Smooth muscle cell (in vitro differentiated cells): ENCODE results near the gene FERMT2. TPM values are rescaled to one million over a fixed set of nuclear protein-coding genes. Genes with fewer than 3 reads are reported as not detected.

Experiments
- DNase-seq: peaks from one replicate; lab custom pipeline; 2025; ENCODE audit not compliant: unreplicated experiment; lab: John Stamatoyannopoulos, UW
- H2AFZ ChIP-seq: fragments of 200-600 bp; sonication (generic); 2 replicates; pipeline ENCODE4 v1.6.0; 2016; ENCODE audit warnings: antibody characterized with exemption, low read depth, mild to moderate bottlenecking
- H3F3A ChIP-seq: fragments of 200-600 bp; sonication (generic); 2 replicates; pipeline ENCODE4 v1.6.0; 2017; ENCODE audit warnings: antibody characterized with exemption, low read depth
- H3K27ac ChIP-seq: fragments of 200-600 bp; sonication (generic); 2 replicates; pipeline ENCODE4 v1.5.1; 2016; ENCODE audit warnings: low read depth, mild to moderate bottlenecking
- H3K27me3 ChIP-seq: fragments of 200-600 bp; sonication (generic); 2 replicates; pipeline ENCODE4 v1.6.1; 2016; ENCODE audit warnings: low read depth, mild to moderate bottlenecking
- H3K36me3 ChIP-seq: fragments of 200-600 bp; sonication (generic); 2 replicates; pipeline ENCODE4 v1.5.1; 2016; ENCODE audit warnings: low read depth
- H3K4me1 ChIP-seq: fragments of 200-600 bp; sonication (generic); 2 replicates; pipeline ENCODE4 v1.5.1; 2016; ENCODE audit warnings: low read depth
- H3K4me2 ChIP-seq: fragments of 200-600 bp; sonication (generic); 2 replicates; pipeline ENCODE4 v1.6.0; 2016; ENCODE audit warnings: mild to moderate bottlenecking
- H3K4me3 ChIP-seq: fragments of 200-600 bp; sonication (generic); 2 replicates; pipeline ENCODE4 v1.5.1; 2016; ENCODE audit warnings: mild to moderate bottlenecking
- H3K79me2 ChIP-seq: fragments of 200-600 bp; sonication (generic); 2 replicates; pipeline ENCODE4 v1.6.0; 2016; ENCODE audit warnings: low read depth, mild to moderate bottlenecking
- H3K9ac ChIP-seq: fragments of 200-600 bp; sonication (generic); 2 replicates; pipeline ENCODE4 v1.6.0; 2016; ENCODE audit warnings: low read depth
- H3K9me3 ChIP-seq: fragments of 200-600 bp; sonication (generic); replicated peaks from 2 replicates; pipeline ENCODE4 v1.5.1; 2016; ENCODE audit warnings: low read depth
- H4K20me1 ChIP-seq: fragments of 200-600 bp; sonication (generic); 2 replicates; pipeline ENCODE4 v1.6.0; 2016; ENCODE audit warnings: low read depth
- WGBS: methylation state at CpG from one replicate; pipeline ENCODE4 v1.1.7; 2016; ENCODE audit warnings: low lambda C conversion rate; 5-methylcytosine and 5-hydroxymethylcytosine counted together
- polyA plus RNA-seq: library from polyadenylated mRNA; unstranded; fragments of >200 nt; fragmentation: Nextera tagmentation; extraction: Ambion mirVana; gene quantifications from 2 replicates; pipeline ENCODE4 v1.2.1, GENCODE V29; 2016
- total RNA-seq: library from RNA; depleted of rRNA; stranded (reverse); fragments of >200 nt; gene quantifications from 2 replicates; pipeline ENCODE4 v1.2.3, GENCODE V29; 2014
- TF ChIP-seq, protein P1 (sequence below): fragments of 200-600 bp; sonication (generic); IDR thresholded peaks from 2 replicates; pipeline ENCODE4 v1.5.1; 2017; ENCODE audit warnings: borderline replicate concordance, mild to moderate bottlenecking, antibody characterized with exemption; ENCODE audit not compliant: insufficient read depth, poor library complexity, severe bottlenecking

The FERMT2 gene
- total and polyA plus RNA-seq, 2 experiments from 2014 or later, result 112 to 271 TPM

DNA sequence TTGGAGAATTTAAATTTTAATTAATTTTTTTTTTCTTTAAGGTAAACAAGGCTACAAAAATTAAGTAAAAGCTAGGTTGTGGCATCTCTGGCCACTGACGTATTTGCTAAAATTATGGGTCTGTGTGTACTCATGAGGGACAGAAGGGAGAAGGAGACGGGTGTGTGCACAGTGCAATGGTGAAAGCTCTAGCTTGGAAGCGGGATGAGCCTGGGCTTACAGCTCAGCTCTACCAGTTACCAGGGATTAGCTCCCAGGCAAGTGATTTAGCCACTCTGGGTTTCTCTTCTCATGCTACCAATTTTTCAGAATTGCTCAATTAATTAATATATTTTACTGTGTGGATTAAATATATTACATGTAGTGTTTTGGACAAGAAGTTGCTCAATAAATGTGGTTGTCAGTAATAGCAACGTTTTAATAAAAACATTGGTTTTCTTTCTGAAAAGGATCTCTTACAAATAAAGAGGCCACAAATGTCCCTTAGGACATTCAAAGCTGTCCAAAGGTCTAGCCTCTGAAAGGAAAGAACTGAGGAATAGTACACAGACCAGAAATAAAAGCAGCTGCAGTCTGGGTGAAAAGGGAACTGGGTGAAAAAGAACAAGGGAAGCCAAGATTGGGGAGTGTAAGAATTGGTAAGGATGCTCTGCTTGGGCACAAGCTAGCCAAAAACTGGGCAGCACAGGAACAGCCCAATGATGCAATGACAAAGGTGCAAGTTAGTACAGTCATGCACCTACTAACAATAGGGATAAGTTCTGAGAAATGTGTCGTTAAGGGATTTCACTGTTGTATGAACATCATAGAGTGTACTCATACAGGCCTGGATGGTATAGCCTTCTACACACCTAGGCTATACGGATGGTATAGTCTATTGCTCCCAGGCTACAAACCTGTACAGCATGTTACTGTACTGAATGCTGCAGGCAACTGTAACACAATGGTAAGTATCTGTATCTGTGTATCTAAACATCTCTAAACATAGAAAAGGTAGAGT is 61.7 kb downstream of the FERMT2 start:
- WGBS, result 91% methylated on average over 6 of the region's 6 CpGs
- Histone ChIP-seq H3F3A (peaks cover 15% of the 10 kb centered on the region), H3K9ac (no peak overlapping the region), H3K79me2 (peaks cover 96% of the 10 kb centered on the region), H3K27ac (peak overlapping the region; percentile 36), H3K9me3 (no peaks in the 10 kb centered on the region), H3K4me1 (no peaks in the 10 kb centered on the region), H3K36me3 (peaks cover 25% of the 10 kb centered on the region), H3K4me3 (no peak overlapping the region), H2AFZ (no peak overlapping the region), H3K27me3 (no peaks in the 10 kb centered on the region), H4K20me1 (peaks cover 73% of the 10 kb centered on the region), H3K4me2 (no peak overlapping the region)
- no peak for DNase-seq
- TF ChIP-seq, protein P1, sequence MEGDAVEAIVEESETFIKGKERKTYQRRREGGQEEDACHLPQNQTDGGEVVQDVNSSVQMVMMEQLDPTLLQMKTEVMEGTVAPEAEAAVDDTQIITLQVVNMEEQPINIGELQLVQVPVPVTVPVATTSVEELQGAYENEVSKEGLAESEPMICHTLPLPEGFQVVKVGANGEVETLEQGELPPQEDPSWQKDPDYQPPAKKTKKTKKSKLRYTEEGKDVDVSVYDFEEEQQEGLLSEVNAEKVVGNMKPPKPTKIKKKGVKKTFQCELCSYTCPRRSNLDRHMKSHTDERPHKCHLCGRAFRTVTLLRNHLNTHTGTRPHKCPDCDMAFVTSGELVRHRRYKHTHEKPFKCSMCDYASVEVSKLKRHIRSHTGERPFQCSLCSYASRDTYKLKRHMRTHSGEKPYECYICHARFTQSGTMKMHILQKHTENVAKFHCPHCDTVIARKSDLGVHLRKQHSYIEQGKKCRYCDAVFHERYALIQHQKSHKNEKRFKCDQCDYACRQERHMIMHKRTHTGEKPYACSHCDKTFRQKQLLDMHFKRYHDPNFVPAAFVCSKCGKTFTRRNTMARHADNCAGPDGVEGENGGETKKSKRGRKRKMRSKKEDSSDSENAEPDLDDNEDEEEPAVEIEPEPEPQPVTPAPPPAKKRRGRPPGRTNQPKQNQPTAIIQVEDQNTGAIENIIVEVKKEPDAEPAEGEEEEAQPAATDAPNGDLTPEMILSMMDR, result no peak

DNA sequence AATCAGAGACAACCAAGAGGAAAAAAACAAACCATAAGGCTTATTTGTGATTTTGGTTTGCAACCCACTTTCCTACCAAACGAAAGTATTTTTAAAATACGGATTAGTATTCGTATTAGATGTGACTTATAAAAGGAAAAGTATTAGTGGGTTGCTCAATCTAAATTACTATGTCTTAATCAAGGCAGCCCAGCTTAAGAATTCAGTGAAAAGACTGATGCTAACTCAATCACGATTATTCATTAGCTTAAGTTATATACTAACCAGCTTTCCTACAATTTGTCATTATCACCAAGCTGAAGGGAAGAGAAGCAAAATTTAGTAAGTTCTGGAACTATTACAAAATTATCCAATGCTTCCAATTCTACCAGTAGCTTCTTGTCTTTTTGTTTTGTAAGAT is 62.7 kb downstream of the FERMT2 start:
- H3K4me3 ChIP-seq, result no peak overlapping the region
- H2AFZ ChIP-seq, result no peak overlapping the region
- no peak overlapping the region for H3K9ac ChIP-seq
- no peak overlapping the region for H3K4me2 ChIP-seq
- H3K27ac ChIP-seq, result peak overlapping the region; percentile 36
- peaks cover 27% of the 10 kb centered on the region for H3K36me3 ChIP-seq
- H3K4me1 ChIP-seq, result no peaks in the 10 kb centered on the region
- H3K27me3 ChIP-seq, result no peaks in the 10 kb centered on the region
- TF ChIP-seq, protein P1, result no peak
- H3K79me2 ChIP-seq, result peaks cover 96% of the 10 kb centered on the region
- WGBS, result 88% methylated on average over 4 of the region's 4 CpGs
- peaks cover 11% of the 10 kb centered on the region for H3F3A ChIP-seq
- no peak for DNase-seq
- H3K9me3 ChIP-seq, result no peaks in the 10 kb centered on the region
- H4K20me1 ChIP-seq, result peaks cover 69% of the 10 kb centered on the region

DNA sequence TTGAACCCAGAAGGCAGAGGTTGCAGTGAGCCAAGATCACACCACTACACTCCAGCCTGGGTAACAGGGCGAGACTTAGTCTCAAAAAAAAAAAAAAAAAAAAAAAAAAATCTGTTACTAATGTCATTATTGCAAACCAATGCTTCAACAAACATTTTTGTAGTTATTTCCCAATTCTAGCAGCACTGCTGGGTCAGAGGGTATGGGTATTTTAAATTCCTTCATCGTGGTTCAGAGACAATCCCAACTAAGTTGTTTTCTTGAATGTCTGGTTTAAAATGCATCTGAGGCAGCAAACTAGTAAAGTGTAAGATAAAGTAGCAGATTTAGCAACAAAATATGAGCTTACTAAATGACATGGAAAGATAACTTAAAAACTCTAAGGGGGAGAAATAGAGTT is 65.6 kb downstream of the FERMT2 start:
- Histone ChIP-seq H3K9me3 (no peaks in the 10 kb centered on the region), H3K79me2 (peaks cover 97% of the 10 kb centered on the region), H3K4me3 (no peak overlapping the region), H3K36me3 (peaks cover 39% of the 10 kb centered on the region), H3K4me1 (peaks cover 11% of the 10 kb centered on the region), H2AFZ (no peak overlapping the region), H3K9ac (no peak overlapping the region), H3K4me2 (no peak overlapping the region), H3F3A (peaks cover 12% of the 10 kb centered on the region), H4K20me1 (peaks cover 63% of the 10 kb centered on the region), H3K27me3 (no peaks in the 10 kb centered on the region), H3K27ac (no peak overlapping the region)
- DNase-seq, result no peak
- 62% methylated on average over 2 of the region's 2 CpGs for WGBS
- TF ChIP-seq, protein P1, result no peak

DNA sequence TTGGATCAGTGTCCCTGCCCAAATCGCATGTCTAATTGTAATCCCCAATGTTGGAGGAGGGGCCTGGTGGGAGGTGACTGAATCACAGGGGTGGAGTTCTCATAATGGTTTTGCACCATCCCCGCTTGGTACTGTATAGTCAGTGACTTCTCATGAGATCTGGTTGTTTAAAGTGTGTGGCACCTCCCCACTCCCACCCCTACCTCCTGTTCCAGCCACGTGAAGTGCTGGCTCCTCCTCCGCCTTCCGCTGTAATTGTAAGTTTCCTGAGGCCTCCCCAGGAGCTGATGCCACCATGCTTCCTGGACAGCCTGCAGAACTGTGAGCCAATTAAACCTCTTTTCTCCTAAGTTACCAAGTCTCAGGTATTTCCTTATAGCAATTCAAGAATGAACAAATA is 67.2 kb downstream of the FERMT2 start:
- peaks cover 41% of the 10 kb centered on the region for H3K36me3 ChIP-seq
- no peak for DNase-seq
- no peak overlapping the region for H3K27ac ChIP-seq
- H3K27me3 ChIP-seq, result no peaks in the 10 kb centered on the region
- 86% methylated on average over 5 of the region's 5 CpGs for WGBS
- peaks cover 49% of the 10 kb centered on the region for H4K20me1 ChIP-seq
- TF ChIP-seq, protein P1, result no peak
- no peak overlapping the region for H2AFZ ChIP-seq
- H3K79me2 ChIP-seq, result peaks cover 97% of the 10 kb centered on the region
- no peak overlapping the region for H3K9ac ChIP-seq
- H3K4me2 ChIP-seq, result no peak overlapping the region
- H3K9me3 ChIP-seq, result no peaks in the 10 kb centered on the region
- peaks cover 16% of the 10 kb centered on the region for H3F3A ChIP-seq
- H3K4me1 ChIP-seq, result peaks cover 11% of the 10 kb centered on the region
- no peak overlapping the region for H3K4me3 ChIP-seq
